Suppressor macrophage (primary cell): ENCODE results near the gene CHFR.
"Not testable (repeated sequence)": the region's sequence is repeated elsewhere in the genome, so short reads cannot be mapped to it uniquely, and the experiment has no call there.

Experiments used
- DNase-seq, 4 experiments: peaks; one replicate each; pipeline ENCODE4 v3.0.0-alpha.2; 2020 to 2022
- total RNA-seq, 17 experiments: gene quantifications; one replicate each; lab custom pipeline; 2026; ENCODE audit warnings: mixed read lengths in 6 of 17, inconsistent platforms in 3 of 17; lab: John Stamatoyannopoulos, UW

Gene CHFR
- total RNA-seq: 72.9 to 144 (median 99.7) reads per million in 17 experiments

DNA sequence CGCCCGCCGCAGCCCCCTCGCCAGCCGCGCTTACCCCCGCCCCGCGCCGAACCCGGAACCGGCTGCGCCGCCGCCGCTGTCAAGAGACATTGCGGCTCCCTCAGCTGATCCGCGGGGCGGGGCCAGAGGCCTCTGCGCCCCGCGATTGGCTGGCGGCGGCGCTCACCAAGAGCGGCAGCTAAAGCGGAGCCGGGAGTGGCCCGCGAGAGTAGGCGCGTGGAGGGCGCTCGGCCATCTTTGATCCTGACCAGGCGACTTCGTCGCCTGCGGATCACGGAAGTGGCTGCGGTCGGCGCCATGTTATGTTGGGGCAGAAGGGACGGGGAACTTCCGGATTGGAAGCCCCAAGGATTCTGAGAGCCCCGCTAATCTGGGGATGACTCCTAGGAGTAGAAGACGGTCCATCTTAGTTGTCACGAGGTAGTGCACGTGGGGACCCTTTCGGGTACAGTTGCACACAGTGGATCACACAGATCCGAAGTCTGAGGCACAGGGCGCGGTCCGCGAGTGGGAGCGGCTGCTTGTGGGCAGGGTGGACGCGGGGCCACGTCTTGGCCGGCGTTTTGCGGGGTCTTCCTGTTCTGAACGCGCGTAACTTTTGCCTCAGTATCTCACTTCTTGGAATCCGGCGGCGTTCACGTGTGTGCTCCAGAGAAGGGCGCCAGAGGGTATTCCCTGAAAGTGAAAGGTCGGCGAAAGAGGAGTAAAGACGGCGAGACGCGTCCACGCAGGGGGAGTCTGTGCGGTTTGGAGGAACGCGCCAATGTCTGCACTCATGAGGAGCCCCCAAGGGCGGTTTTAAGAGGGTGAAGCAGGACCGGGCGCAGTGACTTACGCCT, at the start of gene CHFR:
TSS of gene CHFR (minus strand) at position 93 of the 839 bp plus-strand sequence. CDS start 277 bp downstream, outside the sequence.
- DNase-seq: peak; percentile 99

- not testable (repeated sequence) for DNase-seq
These were observed 49.5 kb upstream of the CHFR start for GRCh38 chr12:132936921-132937320.

DNA sequence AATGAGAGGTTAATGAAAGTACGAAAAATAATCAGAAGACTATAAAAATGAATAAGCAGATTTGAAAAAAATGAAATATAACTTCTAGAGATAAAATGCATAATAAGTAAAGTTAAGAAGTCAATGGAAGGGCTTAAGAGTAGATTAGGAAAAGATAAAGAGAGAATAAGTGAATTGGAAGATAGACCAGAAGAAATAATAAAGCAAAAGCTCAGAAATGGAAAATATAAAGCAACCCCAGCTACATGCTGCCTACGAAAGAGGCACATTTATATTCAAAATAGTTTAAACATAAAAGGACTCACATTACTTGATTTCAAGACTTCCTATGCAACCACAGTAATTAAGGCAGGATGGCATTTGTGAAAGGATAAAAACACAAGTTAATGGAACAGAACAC, 48.8 kb upstream of the CHFR start:
- DNase-seq: no peak

- no peak for DNase-seq
These were observed 39.0 kb upstream of the CHFR start for GRCh38 chr12:132926415-132926833.

DNA sequence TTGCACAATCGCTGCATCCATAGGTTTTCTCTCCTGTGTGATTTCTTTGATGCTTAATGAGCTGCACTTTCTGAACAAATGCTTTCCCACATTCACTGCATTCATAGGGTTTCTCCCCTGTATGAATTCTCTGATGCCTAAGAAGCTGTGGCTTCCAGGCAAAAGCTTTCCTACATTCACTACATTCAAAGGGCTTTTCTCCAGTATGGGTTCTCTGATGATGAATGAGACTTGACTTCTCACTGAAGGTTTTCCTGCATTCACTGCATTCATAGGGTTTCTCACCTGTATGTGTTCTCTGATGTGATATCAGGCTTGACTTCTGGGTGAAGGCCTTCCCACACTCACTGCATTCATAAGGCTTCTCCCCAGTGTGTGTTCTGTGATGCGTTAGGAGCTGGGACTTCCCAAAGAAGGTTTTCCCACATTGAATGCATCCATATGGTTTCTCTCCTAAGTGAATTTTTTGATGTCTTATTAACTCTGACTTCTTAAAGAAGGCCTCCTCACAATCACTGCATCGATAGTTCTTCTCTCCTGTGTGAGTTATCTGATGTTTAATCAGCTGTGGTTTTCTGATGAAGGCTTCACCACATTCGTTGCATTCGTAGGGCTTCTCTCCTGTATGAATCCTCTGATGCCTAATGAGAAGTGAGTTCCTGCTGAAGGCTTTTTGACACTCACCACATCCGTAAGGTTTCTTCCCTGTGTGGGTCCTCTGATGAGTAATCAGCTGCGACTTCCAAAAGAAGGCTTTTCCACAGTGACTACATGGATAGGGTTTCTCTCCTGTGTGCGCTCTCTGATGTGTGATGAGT, 38.4 kb upstream of the CHFR start:
- DNase-seq: no peak

DNA sequence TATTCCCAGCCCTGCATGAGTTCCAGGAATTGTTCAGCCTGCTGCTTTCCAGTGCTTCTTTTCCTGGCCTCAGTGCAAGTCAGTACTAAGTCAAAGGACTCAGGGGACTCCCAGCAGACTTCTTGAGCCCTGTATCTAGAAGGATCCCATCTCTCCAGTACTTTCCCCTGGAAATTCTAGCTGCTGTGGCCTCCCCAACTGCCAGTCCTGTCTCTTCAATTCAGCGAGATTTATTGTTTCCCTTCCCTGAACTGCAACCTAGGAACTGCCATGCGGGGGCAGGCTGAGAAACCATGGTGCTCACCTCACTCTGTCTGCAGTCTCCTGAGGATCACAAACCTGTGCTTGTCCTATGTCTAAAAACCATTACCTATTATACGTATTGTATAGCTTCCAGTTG, 37.0 kb upstream of the CHFR start:
- DNase-seq: no peak

DNA sequence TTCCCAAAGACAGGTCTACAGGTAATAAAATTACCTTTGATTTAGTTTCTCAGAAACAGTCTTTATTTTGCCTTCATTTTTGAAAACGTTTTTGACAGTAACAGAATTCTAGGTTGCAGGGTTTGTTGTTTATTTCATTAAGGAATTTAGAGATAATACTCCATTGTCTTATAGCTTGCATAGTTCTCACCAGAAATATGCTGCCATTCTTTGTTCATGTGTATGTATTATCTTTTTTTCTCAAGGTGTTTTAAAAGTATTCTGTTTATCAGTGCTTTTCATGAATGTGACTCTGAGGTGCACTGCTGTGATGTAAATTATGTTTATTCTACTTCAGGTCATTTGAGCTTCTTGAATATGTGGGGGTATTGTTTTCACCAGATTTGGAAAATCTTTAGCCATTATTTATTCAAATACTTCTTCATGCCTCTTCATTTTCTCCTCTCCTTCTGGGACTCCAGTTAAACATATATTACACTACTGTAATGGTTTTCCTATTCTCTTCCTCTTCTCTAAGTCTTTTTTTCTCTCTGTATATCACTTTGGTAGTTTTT, 36.0 kb upstream of the CHFR start:
- DNase-seq: no peak

- no peak for DNase-seq
These were observed 35.3 kb upstream of the CHFR start for GRCh38 chr12:132922676-132923075.

- DNase-seq: no peak
These were observed 34.3 kb upstream of the CHFR start for GRCh38 chr12:132921685-132922084.

DNA sequence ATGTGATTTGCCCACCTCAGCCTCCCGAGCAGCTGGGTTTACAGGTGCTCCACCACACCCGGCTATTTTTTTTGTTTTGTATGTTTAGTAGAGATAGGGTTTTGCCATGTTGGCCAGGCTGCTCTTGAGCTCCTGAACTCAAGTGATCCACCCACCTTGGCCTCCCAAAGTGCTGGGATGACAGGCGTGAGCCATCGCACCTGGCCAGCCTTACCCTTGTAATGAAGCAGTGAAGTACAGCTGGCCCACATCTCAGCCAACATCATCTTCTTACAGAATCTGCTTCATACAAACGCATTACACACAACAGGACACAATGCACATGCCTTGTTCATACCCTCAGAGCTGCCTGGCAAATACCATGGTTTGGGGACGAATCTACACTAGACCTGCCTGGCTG, 31.3 kb upstream of the CHFR start:
- no peak for DNase-seq

GRCh38 chr12:132909030-132909368, 21.6 kb upstream of the CHFR start:
- DNase-seq: no peak

GRCh38 chr12:132908145-132909029, 21.0 kb upstream of the CHFR start:
- DNase-seq: peak; percentile 85 to 93 (median 88)

GRCh38 chr12:132907789-132908144, 20.4 kb upstream of the CHFR start:
- not testable (repeated sequence) for DNase-seq

DNA sequence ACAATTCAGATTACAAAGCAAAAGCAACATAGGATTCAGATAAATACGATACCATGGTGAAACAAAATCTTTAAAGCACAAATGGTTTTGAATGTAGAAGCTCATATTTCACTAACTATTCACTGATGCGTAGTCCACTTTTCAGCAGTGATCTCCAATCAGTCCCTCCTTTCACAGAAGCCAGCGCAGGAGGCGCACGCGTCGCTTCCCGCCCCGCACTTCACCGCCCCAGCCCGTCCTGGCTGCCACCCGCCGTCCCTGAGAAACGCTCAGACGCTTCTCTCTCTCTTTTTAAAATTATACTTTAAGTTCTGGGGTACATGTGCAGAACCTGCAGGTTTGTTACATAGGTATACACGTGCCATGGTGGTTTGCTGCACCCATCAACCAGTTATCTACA, 19.8 kb upstream of the CHFR start:
- no peak for DNase-seq

DNA sequence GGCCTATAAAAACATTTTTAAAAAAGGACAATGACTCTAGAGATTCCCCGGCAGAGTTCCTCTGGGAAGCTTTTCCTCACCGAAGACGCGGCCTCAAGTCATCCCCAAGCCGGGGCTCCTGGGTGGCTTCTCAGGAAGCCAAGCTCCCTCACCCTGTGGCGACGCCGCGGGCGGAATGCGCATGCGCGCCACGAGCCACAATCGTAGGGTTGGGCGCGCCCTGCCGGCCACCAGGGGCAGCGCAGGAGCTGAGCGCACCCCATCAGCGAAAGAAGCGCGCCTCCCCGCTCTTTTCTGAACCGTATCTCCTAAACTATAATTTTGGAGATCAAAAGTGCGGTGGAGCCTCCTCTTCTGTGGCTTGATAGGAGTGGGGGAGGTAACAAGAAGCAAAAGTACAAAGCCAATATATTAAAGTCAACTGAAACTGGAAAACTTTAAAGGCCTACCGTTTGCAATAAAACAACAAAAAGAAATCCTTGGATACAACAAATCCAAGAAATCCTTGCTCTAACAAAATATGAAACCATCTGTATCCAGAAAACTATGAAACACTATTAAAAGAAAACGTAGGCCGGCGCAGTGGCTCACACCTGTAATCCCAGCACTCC, 17.4 kb upstream of the CHFR start:
- peak; percentile 60 to 86 (median 71) for DNase-seq

DNA sequence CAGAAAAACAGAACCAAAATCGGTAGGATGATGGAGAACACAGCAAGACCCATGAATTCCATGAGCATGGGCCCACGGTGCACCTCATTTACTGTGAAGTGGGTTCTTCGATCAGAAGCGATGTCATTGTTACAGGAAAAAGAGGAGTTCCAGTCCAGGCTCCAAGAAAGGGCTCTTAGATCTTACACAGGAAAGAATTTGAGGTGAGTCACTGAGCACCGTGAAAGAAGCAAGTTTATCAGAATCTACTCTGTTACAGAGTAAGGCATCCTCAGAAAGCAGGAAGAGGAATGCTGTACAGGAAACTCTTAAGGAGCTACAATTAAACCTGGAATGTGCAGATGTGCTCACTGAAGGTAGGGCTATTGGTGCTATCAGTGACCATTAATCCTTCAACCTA, 11.6 kb upstream of the CHFR start:
- DNase-seq: no peak

DNA sequence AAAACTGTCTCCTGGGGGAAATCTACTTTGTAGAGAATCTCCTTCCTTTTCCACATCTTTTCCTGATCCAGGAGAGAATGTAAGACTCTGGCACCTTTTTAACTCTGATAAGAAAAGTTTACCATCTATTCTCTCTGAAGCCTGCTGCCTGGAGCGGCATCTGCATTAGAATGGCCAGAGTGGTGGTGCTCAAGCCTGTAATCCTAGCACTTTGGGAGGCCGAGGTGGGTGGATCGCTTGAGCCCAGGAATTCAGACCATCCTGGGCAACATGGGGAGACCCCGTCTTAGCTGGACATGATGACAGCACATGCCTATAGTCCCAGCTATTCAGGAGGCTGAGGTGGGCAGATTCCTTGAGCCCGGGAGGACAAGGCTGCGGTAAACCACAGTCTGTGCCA, 1.4 kb upstream of the CHFR start:
- DNase-seq: no peak

GRCh38 chr12:132886529-132887477, 602 bp downstream of the CHFR start:
- peak; percentile 19 to 56 (median 42) for DNase-seq

- DNase-seq: peak in 3 of 4 experiments; percentile 32 to 45 (median 34)
These were observed 5.6 kb downstream of the CHFR start for GRCh38 chr12:132881818-132882217.

DNA sequence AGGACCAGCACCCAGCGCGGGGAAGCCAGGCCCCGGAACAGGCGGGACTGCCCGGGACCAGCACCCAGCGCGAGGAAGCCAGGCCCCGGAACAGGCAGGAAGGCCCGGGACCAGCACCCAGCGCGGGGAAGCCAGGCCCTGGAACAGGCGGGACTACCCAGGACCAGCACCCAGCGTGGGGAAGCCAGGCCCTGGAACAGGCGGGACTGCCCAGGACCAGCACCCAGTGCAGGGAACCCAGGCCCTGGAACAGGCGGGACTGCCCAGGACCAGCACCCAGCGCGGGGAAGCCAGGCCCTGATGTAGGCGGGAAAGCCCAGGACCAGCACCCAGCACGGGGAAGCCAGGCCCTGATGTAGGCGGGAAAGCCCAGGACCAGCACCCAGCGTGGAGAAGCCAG, 12.8 kb downstream of the CHFR start:
- not testable (repeated sequence) for DNase-seq

DNA sequence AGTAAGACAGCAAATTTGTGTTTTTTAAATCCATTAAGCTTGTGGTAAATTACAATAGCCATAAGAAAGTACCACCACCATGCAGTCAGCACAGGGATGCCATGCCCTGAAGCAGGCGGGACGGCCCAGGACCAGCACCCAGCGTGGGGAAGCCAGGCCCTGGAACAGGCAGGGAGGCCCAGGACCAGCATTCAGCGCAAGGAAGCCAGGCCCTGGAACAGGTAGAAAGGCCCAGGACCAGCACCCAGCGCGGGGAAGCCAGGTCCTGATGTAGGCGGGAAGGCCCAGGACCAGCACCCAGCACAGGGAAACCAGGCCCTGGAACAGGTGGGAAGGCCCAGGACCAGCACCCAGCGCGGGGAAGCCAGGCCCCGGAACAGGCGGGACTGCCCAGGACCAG, 13.2 kb downstream of the CHFR start:
- no peak for DNase-seq
